Skeletal muscle tissue (tissue), 4 donors: ENCODE results near the gene ADAM33. TPM values are rescaled to one million over a fixed set of nuclear protein-coding genes. Genes with fewer than 3 reads are reported as not detected.

ENCODE experiments used
- H3K27ac ChIP-seq: one replicate; pipeline ENCODE4 v1.7.0; 2013; ENCODE audit warnings: mild to moderate bottlenecking, low read depth, low read length, inconsistent platforms
- H3K27me3 ChIP-seq, 3 donors: one replicate each; pipeline ENCODE4 v1.7.0; 2013; ENCODE audit warnings: low read length in 3 of 3; ENCODE audit not compliant: control insufficient read depth in 3 of 3, insufficient read depth in 3 of 3
- H3K36me3 ChIP-seq, 3 donors: one replicate each; pipeline ENCODE4 v1.7.0; 2013; ENCODE audit warnings: low read length in 3 of 3; ENCODE audit not compliant: control insufficient read depth in 3 of 3, insufficient read depth in 3 of 3
- H3K4me1 ChIP-seq, 3 donors: one replicate each; pipeline ENCODE4 v1.7.0; 2013; ENCODE audit warnings: low read length in 3 of 3, mild to moderate bottlenecking in 3 of 3; ENCODE audit not compliant: control insufficient read depth in 3 of 3, insufficient read depth in 3 of 3
- H3K4me3 ChIP-seq, 3 donors: one replicate each; pipeline ENCODE4 v1.7.0; 2013; ENCODE audit warnings: low read length in 3 of 3
- H3K9ac ChIP-seq, 3 donors: one replicate each; pipeline ENCODE4 v1.7.0; 2013; ENCODE audit warnings: low read length in 3 of 3, mild to moderate bottlenecking in 3 of 3, moderate library complexity in 2 of 3, low read depth in 1 of 3
- H3K9me3 ChIP-seq, 3 donors: one replicate each; pipeline ENCODE4 v1.7.0; 2013; ENCODE audit warnings: low read length in 3 of 3; ENCODE audit not compliant: control insufficient read depth in 3 of 3
- total RNA-seq: library from RNA; depleted of rRNA; stranded (reverse); fragments of >200 nt; gene quantifications from one replicate; pipeline ENCODE4 v1.2.3, GENCODE V29; 2014
- donor health status: Osteomylitis.

The ADAM33 gene
- total RNA-seq, 1 donor from 2014 or later = 30.8 TPM

DNA sequence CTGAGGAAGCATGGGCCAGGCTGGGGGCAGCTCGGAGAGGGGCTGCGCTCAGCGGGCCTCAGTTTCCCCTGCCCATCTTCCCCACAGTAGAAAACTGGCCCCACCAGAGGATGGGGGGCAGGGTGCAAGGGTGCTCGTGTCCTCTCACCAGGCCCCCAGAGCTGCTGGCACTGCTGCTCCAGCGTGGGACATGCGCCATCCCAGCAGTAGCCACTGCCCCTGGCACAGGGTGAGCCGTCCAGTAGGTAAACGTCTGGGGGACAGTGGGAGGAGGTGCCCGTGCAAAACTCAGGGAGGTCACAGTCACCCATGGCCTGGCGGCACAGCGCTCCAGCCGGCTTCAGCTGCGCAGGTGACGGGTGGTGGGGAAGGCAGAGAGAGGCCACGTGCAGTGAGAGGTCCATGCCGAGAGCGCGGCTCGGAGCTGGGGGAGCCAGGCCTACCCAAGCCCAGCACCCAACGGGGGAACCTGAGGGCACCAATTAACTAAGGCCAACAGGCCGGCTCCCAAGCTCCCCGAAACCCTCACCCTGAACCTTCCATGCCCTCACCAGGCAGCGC lies 9.7 kb downstream of the ADAM33 start:
- Histone ChIP-seq H3K27ac (no peak overlapping the region), H3K27me3 (peaks cover 3 to 24% (median 21%) of the 10 kb centered on the region in 3 donors)

DNA sequence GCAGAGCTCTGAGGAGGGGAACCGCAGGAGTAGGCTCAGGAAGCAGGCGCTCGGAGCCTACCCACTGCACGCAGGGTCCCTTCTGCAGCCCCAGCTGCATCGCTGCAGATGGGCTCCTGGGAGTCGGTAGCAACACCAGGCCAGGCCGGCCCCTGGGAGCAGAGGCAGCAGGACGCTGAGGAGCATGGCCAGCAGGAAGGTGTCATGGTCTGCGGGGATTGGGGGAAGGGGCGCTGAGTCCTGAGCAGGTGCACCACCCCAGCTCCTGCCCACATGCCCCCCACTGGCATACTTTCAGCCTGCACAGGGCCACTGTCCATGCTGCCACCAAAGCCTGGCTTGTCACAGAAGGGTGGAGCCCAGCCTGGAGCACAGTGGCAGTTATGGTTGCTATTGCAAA lies 10.9 kb downstream of the ADAM33 start:
- H3K9me3 ChIP-seq = no peaks in the 10 kb centered on the region
- no peak overlapping the region for H3K27ac ChIP-seq
- peaks cover 3 to 26% (median 24%) of the 10 kb centered on the region in 3 donors for H3K27me3 ChIP-seq
- H3K9ac ChIP-seq = no peak overlapping the region
- peaks cover 0 to under 1% (median 0%) of the 10 kb centered on the region in 3 donors for H3K36me3 ChIP-seq
- H3K4me3 ChIP-seq = no peak overlapping the region
- no peaks in the 10 kb centered on the region for H3K4me1 ChIP-seq

More for the DNA sequence above, 9.7 kb downstream of the ADAM33 start:
- Histone ChIP-seq H3K36me3 (peaks cover 0 to 3% (median 0%) of the 10 kb centered on the region in 3 donors), H3K4me1 (peaks cover 4% of the 10 kb centered on the region in 3 donors), H3K9me3 (no peaks in the 10 kb centered on the region), H3K4me3 (no peak overlapping the region), H3K9ac (no peak overlapping the region)

DNA sequence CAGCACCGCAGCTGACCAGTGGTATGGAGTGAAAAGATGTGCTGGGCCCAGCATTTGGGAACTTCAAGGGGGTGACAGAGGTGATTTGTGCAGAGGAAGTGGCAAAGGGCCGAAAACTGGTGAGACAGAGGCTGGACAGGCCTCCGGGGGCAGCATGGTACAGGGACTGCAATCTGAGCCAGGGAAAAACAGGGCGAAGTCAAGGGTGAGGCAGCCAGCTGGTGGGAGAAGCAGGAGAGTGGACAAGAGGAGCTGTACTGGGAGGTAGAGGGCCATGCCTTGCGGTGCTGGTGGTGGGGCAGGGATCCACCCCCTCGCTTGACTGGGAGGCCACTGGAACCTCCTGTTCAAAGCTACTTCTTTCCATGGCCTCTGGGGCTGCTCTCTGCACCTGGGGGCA lies 11.3 kb downstream of the ADAM33 start:
- Histone ChIP-seq H3K4me3 (no peak overlapping the region), H3K36me3 (no peaks in the 10 kb centered on the region), H3K27ac (no peak overlapping the region), H3K27me3 (peaks cover 3 to 27% (median 24%) of the 10 kb centered on the region in 3 donors), H3K4me1 (no peaks in the 10 kb centered on the region), H3K9me3 (no peaks in the 10 kb centered on the region), H3K9ac (no peak overlapping the region)

DNA sequence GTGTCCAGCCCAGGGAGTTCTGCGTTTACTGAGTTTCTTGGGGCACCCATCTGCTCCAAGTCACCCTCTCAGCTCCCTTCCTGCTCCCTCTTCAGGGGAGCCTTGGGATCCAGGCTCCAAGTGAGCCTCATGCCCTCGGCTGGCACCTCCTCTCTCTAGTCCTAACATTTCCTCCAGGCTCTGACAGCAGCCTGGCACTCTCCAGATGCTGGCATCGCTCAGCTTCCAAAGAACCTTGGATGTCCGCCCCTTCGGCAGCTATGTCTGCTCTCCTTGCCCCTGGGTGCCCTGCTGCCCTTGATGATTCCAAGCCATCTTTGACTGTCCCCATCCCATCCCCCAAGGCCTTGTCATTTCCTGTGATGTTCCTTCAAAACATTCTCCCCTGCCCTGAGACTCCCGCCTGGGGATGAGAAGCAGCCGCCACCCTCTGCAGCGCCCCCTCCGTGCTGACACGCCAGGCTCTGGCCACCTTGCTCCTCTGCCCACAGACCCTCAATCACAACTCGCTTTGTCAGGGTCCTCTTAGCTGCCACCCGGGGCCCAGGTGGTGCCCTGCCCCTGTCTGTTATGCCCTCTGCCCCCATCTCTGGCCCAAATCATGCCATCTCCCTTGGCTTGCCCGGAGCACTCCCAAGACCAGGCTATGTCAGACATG lies 12.0 kb downstream of the ADAM33 start:
- Histone ChIP-seq H3K27ac (no peak overlapping the region), H3K9me3 (no peaks in the 10 kb centered on the region), H3K4me1 (no peaks in the 10 kb centered on the region), H3K4me3 (no peak overlapping the region), H3K36me3 (no peaks in the 10 kb centered on the region), H3K9ac (no peak overlapping the region), H3K27me3 (peaks cover 2 to 26% (median 22%) of the 10 kb centered on the region in 3 donors)

DNA sequence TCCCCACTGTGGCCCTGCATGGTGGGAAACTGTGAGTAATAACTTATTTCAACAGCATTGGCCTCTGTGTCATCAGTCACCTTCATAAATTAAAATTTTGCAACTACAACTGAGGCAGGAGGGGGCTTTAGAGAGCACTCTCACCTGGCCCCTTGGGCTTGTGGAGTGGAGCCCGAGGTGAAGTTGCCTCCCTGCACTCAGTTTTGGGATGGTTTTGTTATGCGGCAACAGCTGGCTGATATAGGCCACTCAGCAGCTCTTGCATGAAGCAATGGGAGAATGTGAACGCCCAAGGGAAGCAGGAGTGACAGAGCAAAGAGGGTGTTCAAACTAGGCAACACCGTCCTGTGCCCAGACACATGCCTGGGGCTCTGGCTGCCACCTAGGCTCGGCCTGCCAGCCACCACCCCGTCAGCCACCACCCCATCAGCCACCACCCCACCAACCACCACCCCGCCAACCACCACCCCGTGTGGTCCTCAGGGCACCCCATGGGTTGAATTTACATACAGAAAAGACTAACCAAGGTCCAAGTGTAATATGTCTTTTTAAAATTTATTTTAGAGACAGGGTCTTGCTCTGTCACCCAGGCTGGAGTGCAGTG lies 14.3 kb downstream of the ADAM33 start:
- no peak overlapping the region for H3K4me3 ChIP-seq
- H3K9ac ChIP-seq = no peak overlapping the region
- H3K4me1 ChIP-seq = no peaks in the 10 kb centered on the region
- H3K36me3 ChIP-seq = no peaks in the 10 kb centered on the region
- H3K27ac ChIP-seq = no peak overlapping the region
- H3K27me3 ChIP-seq = peaks cover 4 to 26% (median 21%) of the 10 kb centered on the region in 3 donors
- no peaks in the 10 kb centered on the region for H3K9me3 ChIP-seq

DNA sequence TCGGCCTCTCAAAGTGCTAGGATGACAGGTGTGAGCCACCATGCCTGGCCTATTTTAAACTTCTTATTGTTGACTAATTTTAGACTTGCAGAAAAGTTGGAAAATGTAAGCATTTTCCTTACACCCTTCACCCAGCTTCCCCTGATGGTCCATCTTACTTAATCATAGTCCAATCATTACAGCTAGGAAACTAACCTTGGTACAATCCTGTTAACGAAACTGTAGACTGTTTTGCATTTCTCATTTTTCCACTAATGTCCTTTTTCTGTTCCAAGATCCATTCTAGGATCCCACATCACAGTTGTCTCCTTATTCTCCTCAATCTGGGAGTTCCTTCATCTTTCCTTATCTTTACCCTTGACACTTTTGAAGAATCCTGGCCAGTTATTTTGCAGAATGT lies 18.0 kb downstream of the ADAM33 start:
- Histone ChIP-seq H3K4me3 (no peak overlapping the region), H3K27me3 (peaks cover 33 to 45% (median 41%) of the 10 kb centered on the region in 3 donors), H3K4me1 (no peaks in the 10 kb centered on the region), H3K9ac (no peak overlapping the region), H3K27ac (no peak overlapping the region), H3K9me3 (no peaks in the 10 kb centered on the region), H3K36me3 (no peaks in the 10 kb centered on the region)

DNA sequence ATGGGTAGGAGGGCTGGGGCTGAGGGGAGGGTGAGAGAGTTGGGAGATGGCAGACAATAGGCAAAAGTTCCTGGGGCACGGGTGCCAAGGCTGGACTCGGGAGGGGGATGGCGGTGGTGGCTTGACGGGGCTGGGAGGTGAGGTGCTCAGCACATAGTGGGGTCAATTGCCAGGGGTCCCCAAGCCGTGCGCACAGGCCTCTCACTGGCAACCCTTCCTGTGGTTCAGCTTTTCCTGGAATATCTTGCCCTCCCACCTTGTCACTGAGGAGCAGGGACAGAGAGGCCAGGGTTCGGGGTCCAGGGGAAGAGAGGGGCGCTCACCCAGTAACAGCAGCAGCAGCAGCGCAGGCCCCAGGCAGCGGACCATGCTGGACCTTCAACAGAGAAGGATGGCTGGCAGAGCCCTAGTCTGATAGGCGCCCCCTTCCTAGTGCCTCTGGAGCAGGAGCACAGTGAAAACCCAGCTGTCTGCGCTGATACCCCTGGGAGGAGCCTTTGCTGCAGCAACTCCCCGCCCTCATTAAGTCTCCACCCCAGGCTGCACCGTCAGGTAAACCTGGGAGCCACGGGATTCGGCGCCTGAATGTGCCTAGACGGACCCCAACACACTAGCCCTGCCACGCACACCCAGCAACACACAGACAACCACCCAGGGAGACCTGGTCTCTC lies 18.6 kb downstream of the ADAM33 start, which contains the start of gene GFRA4:
Gene GFRA4 (minus strand): TSS at position 369 of the 671 bp plus-strand sequence. CDS start 0 bp downstream, at position 369.
- peaks cover 40 to 49% (median 46%) of the 10 kb centered on the region in 3 donors for H3K27me3 ChIP-seq

DNA sequence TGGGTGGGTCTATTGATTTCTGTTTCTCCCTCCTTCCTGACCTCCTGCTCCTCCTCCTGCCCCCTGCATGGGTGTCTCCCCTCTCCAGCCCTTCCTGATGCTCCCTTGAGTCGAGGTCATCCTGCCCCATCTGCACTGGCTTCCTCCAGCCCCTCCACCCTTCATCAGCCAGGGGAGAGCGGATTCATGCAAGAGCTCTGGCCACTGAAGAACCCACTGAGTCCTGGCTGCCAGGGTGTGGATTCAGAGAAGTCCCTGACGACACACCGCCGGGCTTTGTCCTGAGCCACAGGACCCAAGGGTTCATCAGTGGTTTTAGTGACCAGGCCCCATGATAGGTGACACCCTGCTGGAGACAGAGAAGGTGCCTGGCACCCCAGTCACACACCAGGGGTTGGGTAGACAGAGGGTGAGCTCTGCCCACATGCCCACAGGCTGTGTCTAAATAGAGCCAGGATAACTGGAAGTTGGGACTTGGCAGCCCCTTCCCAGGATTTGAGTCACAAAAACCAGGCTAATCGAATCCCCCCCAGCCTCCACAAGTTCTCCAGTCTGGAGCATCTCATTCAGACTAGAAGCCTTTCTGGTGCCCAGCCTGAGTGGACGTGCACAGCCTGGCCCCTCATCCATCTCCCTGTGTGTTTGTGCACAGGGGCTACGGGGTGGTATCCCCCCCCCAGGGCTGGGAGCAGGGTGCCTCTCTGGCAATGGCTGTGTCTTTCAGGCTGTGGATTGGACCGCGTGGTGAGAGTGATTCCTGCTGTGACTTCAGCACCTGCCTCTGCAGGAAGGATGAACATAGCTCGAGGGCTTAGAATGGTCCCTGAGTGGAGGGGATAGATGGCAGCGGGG lies 19.8 kb downstream of the ADAM33 start:
- Histone ChIP-seq H3K27me3 (peaks cover 42 to 51% (median 49%) of the 10 kb centered on the region in 3 donors), H3K9me3 (no peaks in the 10 kb centered on the region), H3K36me3 (no peaks in the 10 kb centered on the region), H3K4me3 (no peak overlapping the region), H3K4me1 (no peaks in the 10 kb centered on the region), H3K9ac (no peak overlapping the region), H3K27ac (no peak overlapping the region)

More for the DNA sequence above, 18.6 kb downstream of the ADAM33 start, which contains the start of gene GFRA4:
- no peak within 1 kb of the TSS for H3K4me3 ChIP-seq
- H3K9me3 ChIP-seq = no peaks in the 10 kb centered on the region
- no peak within 1 kb of the TSS for H3K27ac ChIP-seq
- no peaks in the 10 kb centered on the region for H3K4me1 ChIP-seq
- H3K36me3 ChIP-seq = no peaks in the 10 kb centered on the region
- no peak within 1 kb of the TSS for H3K9ac ChIP-seq

DNA sequence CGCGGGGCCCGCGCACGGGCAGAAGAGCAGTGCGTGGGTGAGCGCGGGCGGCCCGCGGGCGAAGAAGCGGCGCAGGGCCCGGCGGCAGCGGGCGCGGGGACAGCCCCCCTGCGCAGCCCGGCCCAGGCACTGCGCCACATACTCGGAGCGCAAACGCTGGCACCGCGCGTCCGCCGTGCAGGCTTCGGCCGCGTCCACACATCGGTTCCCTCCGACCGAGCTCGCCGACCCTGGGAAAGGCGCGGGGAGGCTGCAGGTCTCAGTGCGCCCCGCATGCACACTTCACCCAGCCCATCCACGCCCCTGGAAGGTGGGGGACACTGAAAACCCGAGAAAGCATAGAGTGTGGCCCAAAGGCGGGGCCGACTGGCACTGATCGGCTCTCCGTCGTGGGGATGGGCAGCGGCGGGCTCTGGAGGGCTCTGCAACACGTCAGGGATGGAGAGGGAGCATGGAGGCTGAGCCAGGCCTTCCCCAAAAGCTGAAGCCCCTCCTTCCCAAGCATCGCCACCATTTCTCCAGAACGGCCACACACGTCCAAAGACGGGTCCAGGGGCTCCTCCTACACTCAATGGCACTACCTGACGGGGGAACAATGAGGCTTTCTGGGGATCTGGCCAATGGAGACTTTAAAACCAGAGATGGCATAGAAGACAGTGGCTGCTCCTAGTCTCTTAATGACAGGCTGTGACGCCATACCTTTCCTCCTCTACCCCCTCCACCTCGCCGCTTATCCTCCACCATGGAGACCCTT lies 20.6 kb downstream of the ADAM33 start:
- Histone ChIP-seq H3K27me3 (peaks cover 42 to 49% (median 49%) of the 10 kb centered on the region in 3 donors), H3K9me3 (no peaks in the 10 kb centered on the region), H3K27ac (no peak overlapping the region), H3K9ac (no peak overlapping the region), H3K36me3 (no peaks in the 10 kb centered on the region), H3K4me3 (peak overlapping the region in 1 of 3 donors; percentile 22), H3K4me1 (no peaks in the 10 kb centered on the region)
